SU-DHL-6 (cell line): ENCODE measurements around the gene CEBPG.

Experiments used
- CTCF ChIP-seq: fragments of 200-600 bp; sonication (generic); IDR thresholded peaks from one replicate; pipeline ENCODE4 v1.5.1; 2017; ENCODE audit warnings: antibody characterized with exemption, mild to moderate bottlenecking, low read length, moderate library complexity; ENCODE audit not compliant: insufficient read depth, poor library complexity, severe bottlenecking
- EZH2phosphoT487 ChIP-seq: fragments of 200-600 bp; sonication (generic), shearing (Covaris generic); conservative IDR thresholded peaks from 2 replicates; pipeline ENCODE4 v1.6.1; 2018; ENCODE audit warnings: mild to moderate bottlenecking, antibody characterized with exemption, low read length, moderate library complexity, mixed read lengths

GRCh38 chr19:33370783-33371182 is 2.7 kb upstream of the CEBPG start:
- TF ChIP-seq CTCF (no peak), EZH2phosphoT487 (no peak)
